A673 (cell line): Measurements from ENCODE around the gene GAST. TPM values are rescaled to one million over a fixed set of nuclear protein-coding genes. Genes with fewer than 3 reads are reported as not detected.
A peak's percentile ranks its signal among the peaks of the same experiment; 100 is the strongest.

Experiments used
- Bru-seq: library from RNA; stranded (reverse); fragments of 400-500 nt; gene quantifications from one replicate; lab custom pipeline; 2021; lab: Mats Ljungman, UMichigan
- BruChase-seq, 2 experiments: library from RNA; stranded (reverse); fragments of 400-500 nt; gene quantifications; one replicate each; lab custom pipeline; 2021; lab: Mats Ljungman, UMichigan
- BruUV-seq: library from RNA; stranded (reverse); fragments of 400-500 nt; replicated peaks from 2 replicates; lab custom pipeline; 2021; lab: Mats Ljungman, UMichigan
- CTCF ChIA-PET: fragments of 300-600 bp; sonication (Branson Sonifier 250); formaldehyde crosslinking; loops from one replicate; lab custom pipeline; 2022; ENCODE audit warnings: antibody characterized with exemption; lab: Charles Lee
- POLR2A ChIA-PET: fragments of 300-600 bp; sonication (Branson Sonifier 250); formaldehyde crosslinking; loops from one replicate; lab custom pipeline; 2022; ENCODE audit warnings: antibody characterized with exemption; ENCODE audit not compliant: low non-redundant PET; lab: Charles Lee
- DNase-seq: peaks from one replicate; pipeline ENCODE4 v3.0.0-alpha.2; 2015; ENCODE audit warnings: low spot score
- H3K27ac ChIP-seq: fragments of 200-600 bp; sonication (generic); 2 replicates; pipeline ENCODE4 v1.5.1; 2016; ENCODE audit warnings: mixed run types, low read depth, mild to moderate bottlenecking, mixed read lengths, antibody characterized with exemption, low read length; ENCODE audit not compliant: poor library complexity, severe bottlenecking
- H3K27me3 ChIP-seq: fragments of 200-600 bp; sonication (generic); replicated peaks from 2 replicates; pipeline ENCODE4 v1.6.1; 2017; ENCODE audit warnings: mixed run types, low read depth, mild to moderate bottlenecking, mixed read lengths, antibody characterized with exemption, low read length; ENCODE audit not compliant: insufficient read depth, poor library complexity
- H3K36me3 ChIP-seq: fragments of 200-600 bp; sonication (generic); 2 replicates; pipeline ENCODE4 v1.6.1; 2016; ENCODE audit warnings: mixed run types, mild to moderate bottlenecking, mixed read lengths, antibody characterized with exemption, low read length; ENCODE audit not compliant: insufficient read depth, poor library complexity, severe bottlenecking
- H3K4me1 ChIP-seq: fragments of 200-600 bp; sonication (generic); 2 replicates; pipeline ENCODE4 v1.6.1; 2017; ENCODE audit warnings: mixed run types, mild to moderate bottlenecking, mixed read lengths, antibody characterized with exemption, low read length; ENCODE audit not compliant: insufficient read depth, poor library complexity, severe bottlenecking
- H3K4me3 ChIP-seq: fragments of 200-600 bp; sonication (generic); 2 replicates; pipeline ENCODE4 v1.5.1; 2016; ENCODE audit warnings: low read depth, mixed run types, mild to moderate bottlenecking, mixed read lengths, low read length; ENCODE audit not compliant: poor library complexity, severe bottlenecking
- H3K9me3 ChIP-seq: fragments of 200-600 bp; sonication (generic); 2 replicates; pipeline ENCODE4 v1.6.1; 2016; ENCODE audit warnings: mixed run types, low read depth, mild to moderate bottlenecking, mixed read lengths, antibody characterized with exemption, low read length; ENCODE audit not compliant: poor library complexity, severe bottlenecking
- CTCF ChIP-seq: fragments of 300-800, 200-600 bp; sonication (generic); conservative IDR thresholded peaks from 2 replicates; pipeline ENCODE4 v1.5.1; 2017; ENCODE audit warnings: low read depth, mild to moderate bottlenecking, antibody characterized with exemption, low read length, moderate library complexity, mixed read lengths
- EZH2 ChIP-seq: fragments of 200-600 bp; sonication (generic); IDR thresholded peaks from 2 replicates; pipeline ENCODE4 v1.6.1; 2017; ENCODE audit warnings: borderline replicate concordance, low read depth, mild to moderate bottlenecking, mixed read lengths, antibody characterized with exemption, low read length; ENCODE audit not compliant: poor library complexity, severe bottlenecking
- intact Hi-C: fragments of 100-400 bp; cut with micrococcal nuclease; formaldehyde crosslinking; loops from one replicate; pipeline ENCODE4 v1.10.0; 2022; ENCODE audit not compliant: unreplicated experiment
- long read RNA-seq: library from polyadenylated mRNA; stranded (forward); transcript quantifications from one replicate; pipeline ENCODE4 v2.0.0, GENCODE V29; 2022
- total RNA-seq: library from RNA; stranded (reverse); gene quantifications from 2 replicates; pipeline ENCODE4 v1.2.3, GENCODE V29; 2021

GAST gene
- not detected in 2 replicates for total RNA-seq
- not detected for Bru-seq, nascent RNA
- not detected for BruChase-seq, experiment 1, labeled RNA remaining after a 2-hour chase
- percentile 14 among the genes with signal in this experiment for BruChase-seq, experiment 2, labeled RNA remaining after a 6-hour chase
- long read RNA-seq: 0 reads

- H3K4me1 ChIP-seq: no peaks in the 10 kb centered on the region
- no peaks in the 10 kb centered on the region for H3K9me3 ChIP-seq
- no peak within 1 kb of the TSS for H3K4me3 ChIP-seq
- ChIA-PET POLR2A (no interaction called here), CTCF (no interaction called here)
- TF ChIP-seq CTCF (no peak), EZH2 (no peak)
- intact Hi-C loops: no loop called here
- H3K27me3 ChIP-seq: no peaks in the 10 kb centered on the region
- no peak within 1 kb of the TSS for H3K27ac ChIP-seq
- BruUV-seq: no TSS peak
- H3K36me3 ChIP-seq: no peaks in the 10 kb centered on the region
- DNase-seq: no peak
Measured at GRCh38 chr17:41711669-41712400, at the start of gene GAST. Gene GAST, plus strand, starts transcription at chr17:41712331. Its CDS starts 3,106 bp downstream, at chr17:41715437.

GRCh38 chr17:41663451-41664171, 48.5 kb upstream of the GAST start:
- ChIA-PET CTCF (interaction anchor here (0.6 to 1.6 kb wide), 6 partner anchors 14 to 167 kb away, joined by 3 to 34 read pairs (median 6); no protein-coding TSS in a partner anchor), POLR2A (no interaction called here)
- H3K4me1 ChIP-seq: peaks cover 5% of the 10 kb centered on the region
- TF ChIP-seq EZH2 (no peak), CTCF (no peak)
- DNase-seq: no peak
- intact Hi-C loops: loop anchor here (2.0 to 5.0 kb wide), 2 partner anchors 755 to 806 kb away; no protein-coding TSS in a partner anchor
- no peaks in the 10 kb centered on the region for H3K36me3 ChIP-seq
- H3K4me3 ChIP-seq: no peak overlapping the region
- no peaks in the 10 kb centered on the region for H3K9me3 ChIP-seq
- H3K27ac ChIP-seq: no peak overlapping the region
- H3K27me3 ChIP-seq: no peaks in the 10 kb centered on the region
- BruUV-seq: no TSS peak

GRCh38 chr17:41664172-41664457, 48.0 kb upstream of the GAST start:
- Histone ChIP-seq H3K27ac (no peak overlapping the region), H3K36me3 (no peaks in the 10 kb centered on the region), H3K27me3 (no peaks in the 10 kb centered on the region), H3K4me3 (no peak overlapping the region), H3K9me3 (no peaks in the 10 kb centered on the region), H3K4me1 (peaks cover 5% of the 10 kb centered on the region)
- intact Hi-C loops: loop anchor here (5.0 kb wide), 1 partner anchor 807 kb away; no protein-coding TSS in a partner anchor
- no peak for TF ChIP-seq EZH2
- TF ChIP-seq CTCF: no peak
- POLR2A ChIA-PET: no interaction called here
- no TSS peak for BruUV-seq
- no peak for DNase-seq
- CTCF ChIA-PET: interaction anchor here (0.7 to 2.8 kb wide), 3 partner anchors 15 to 115 kb away, joined by 3 to 14 read pairs (median 6); no protein-coding TSS in a partner anchor
